GM12892 (cell line): ENCODE results near the gene NDRG4.

Experiments
- POLR2A ChIP-seq: IDR thresholded peaks from 2 replicates; pipeline ENCODE4 v1.6.1; 2011; ENCODE audit warnings: low read depth, low read length, control low read depth
- POLR2AphosphoS5 ChIP-seq: IDR thresholded peaks from 2 replicates; pipeline ENCODE4 v1.6.1; 2011; ENCODE audit warnings: low read depth, low read length, control low read depth
- TAF1 ChIP-seq: IDR thresholded peaks from 2 replicates; pipeline ENCODE4 v1.6.1; 2011; ENCODE audit warnings: low read depth, mild to moderate bottlenecking, control low read depth, low read length, borderline replicate concordance

- TF ChIP-seq POLR2AphosphoS5 (no peak), TAF1 (no peak), POLR2A (no peak)
These were observed 24.8 kb upstream of the NDRG4 start for GRCh38 chr16:58475091-58475619.
